ENCODE results near the gene TEX52.

DNA sequence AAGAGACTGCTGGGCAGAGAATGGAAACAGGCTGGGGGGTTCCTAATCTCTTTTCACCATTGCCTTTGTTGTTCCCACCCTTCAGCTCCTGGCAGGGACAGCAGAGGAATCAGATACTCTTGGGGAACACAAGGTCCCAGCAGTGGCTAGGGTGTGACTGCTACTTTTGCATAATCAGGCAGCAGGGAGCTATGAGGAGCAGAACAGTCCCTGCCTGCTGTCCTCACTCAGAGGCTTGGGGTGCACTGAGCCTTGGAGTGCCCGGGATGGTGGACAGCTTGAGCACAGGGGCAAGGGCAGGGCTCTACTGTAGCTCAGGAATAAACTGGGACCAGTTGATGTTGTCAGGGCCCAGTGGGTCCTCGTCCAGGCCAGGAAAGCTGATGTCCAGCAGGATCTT lies 1.5 kb upstream of the TEX52 start:
- TF ChIP-seq POLR2AphosphoS5 (IDR thresholded peaks at IDR 0.05; ENCODE audit: low read depth, low read length) (0 out of 2 replicates have a peak, but pooled peaks have one; percentile 49), TAF1 (IDR thresholded peaks at IDR 0.05; ENCODE audit: low read depth, low read length) (no peak), POLR2A (IDR thresholded peaks at IDR 0.05; ENCODE audit: low read depth, low read length) (no peak), SPI1 (IDR thresholded peaks at IDR 0.05; ENCODE audit: low read depth, low read length) (no peak)

Data from GM12891 (cell line).